Measurements from ENCODE around the gene ZNF385C. TPM values are rescaled to one million over a fixed set of nuclear protein-coding genes. Genes with fewer than 3 reads are reported as not detected.

Gene ZNF385C
- total and polyA plus RNA-seq, 2 donors (not counting 1 experiment from before 2014, with no cell fraction given) = under 0.01 to 0.03 TPM

GRCh38 chr17:42098730-42099399 is 592 bp upstream of the ZNF385C start:
- Histone ChIP-seq H3K27ac (ENCODE audit: insufficient read depth, low read length) (no peak overlapping the region), H2AFZ (ENCODE audit: low read length) (no peak overlapping the region), H3K4me3 (replicated peaks in 1 of 4; ENCODE audit: control extremely low read depth in 1 of 4, insufficient read depth in 1 of 4, low read depth in 3 of 4, low read length in 4 of 4) (no peak overlapping the region), H3K9ac (ENCODE audit: insufficient read depth, low read length) (no peak overlapping the region), H3K36me3 (ENCODE audit: control insufficient read depth, insufficient read depth, low read length) (no peaks in the 10 kb centered on the region), H3K4me2 (ENCODE audit: extremely low read depth, insufficient read depth, low read length) (no peak overlapping the region), H3K79me2 (ENCODE audit: control insufficient read depth, insufficient read depth, low read length) (no peaks in the 10 kb centered on the region), H4K20me1 (ENCODE audit: control insufficient read depth, extremely low read depth, insufficient read depth, low read length) (no peaks in the 10 kb centered on the region), H3K9me3 (ENCODE audit: control insufficient read depth, insufficient read depth, low read depth, low read length) (no peaks in the 10 kb centered on the region), H3K27me3 (ENCODE audit: control insufficient read depth, insufficient read depth, low read length) (peaks cover 24% of the 10 kb centered on the region), H3K4me1 (ENCODE audit: control insufficient read depth, extremely low read depth, insufficient read depth, low read length) (no peaks in the 10 kb centered on the region)
- DNase-seq (ENCODE audit: low read depth in 2 of 2) = no peak
- TF ChIP-seq EZH2 (IDR thresholded peaks at IDR 0.05; ENCODE audit: low read length, missing control alignments) (no peak), CTCF (conservative IDR thresholded peaks at IDR 0.05 in 1 of 2, IDR thresholded peaks at IDR 0.05 in 1 of 2; ENCODE audit: low read depth in 1 of 2, low read length in 2 of 2) (no peak)

- Histone ChIP-seq H3K9ac (ENCODE audit: insufficient read depth, low read length) (no peak overlapping the region), H3K4me2 (ENCODE audit: extremely low read depth, insufficient read depth, low read length) (no peak overlapping the region), H3K9me3 (ENCODE audit: control insufficient read depth, insufficient read depth, low read depth, low read length) (no peaks in the 10 kb centered on the region), H3K36me3 (ENCODE audit: control insufficient read depth, insufficient read depth, low read length) (no peaks in the 10 kb centered on the region), H3K4me1 (ENCODE audit: control insufficient read depth, extremely low read depth, insufficient read depth, low read length) (no peaks in the 10 kb centered on the region), H4K20me1 (ENCODE audit: control insufficient read depth, extremely low read depth, insufficient read depth, low read length) (no peaks in the 10 kb centered on the region), H3K79me2 (ENCODE audit: control insufficient read depth, insufficient read depth, low read length) (no peaks in the 10 kb centered on the region), H2AFZ (ENCODE audit: low read length) (no peak overlapping the region), H3K4me3 (replicated peaks in 1 of 4; ENCODE audit: control extremely low read depth in 1 of 4, insufficient read depth in 1 of 4, low read depth in 3 of 4, low read length in 4 of 4) (no peak overlapping the region), H3K27ac (ENCODE audit: insufficient read depth, low read length) (no peak overlapping the region), H3K27me3 (ENCODE audit: control insufficient read depth, insufficient read depth, low read length) (peaks cover 24% of the 10 kb centered on the region)
- TF ChIP-seq EZH2 (IDR thresholded peaks at IDR 0.05; ENCODE audit: low read length, missing control alignments) = no peak
- no peak for TF ChIP-seq CTCF (conservative IDR thresholded peaks at IDR 0.05 in 1 of 2, IDR thresholded peaks at IDR 0.05 in 1 of 2; ENCODE audit: low read depth in 1 of 2, low read length in 2 of 2)
- DNase-seq (ENCODE audit: low read depth in 2 of 2) = no peak
Observed at GRCh38 chr17:42096360-42097111, 1.7 kb downstream of the ZNF385C start.

GRCh38 chr17:42094375-42095069 is 3.8 kb downstream of the ZNF385C start:
- Histone ChIP-seq H2AFZ (ENCODE audit: low read length) (no peak overlapping the region), H3K27ac (ENCODE audit: insufficient read depth, low read length) (no peak overlapping the region), H3K9ac (ENCODE audit: insufficient read depth, low read length) (no peak overlapping the region), H3K36me3 (ENCODE audit: control insufficient read depth, insufficient read depth, low read length) (no peaks in the 10 kb centered on the region), H3K27me3 (ENCODE audit: control insufficient read depth, insufficient read depth, low read length) (peaks cover 27% of the 10 kb centered on the region), H3K4me3 (replicated peaks in 1 of 4; ENCODE audit: control extremely low read depth in 1 of 4, insufficient read depth in 1 of 4, low read depth in 3 of 4, low read length in 4 of 4) (no peak overlapping the region), H3K9me3 (ENCODE audit: control insufficient read depth, insufficient read depth, low read depth, low read length) (no peaks in the 10 kb centered on the region), H4K20me1 (ENCODE audit: control insufficient read depth, extremely low read depth, insufficient read depth, low read length) (no peaks in the 10 kb centered on the region), H3K4me1 (ENCODE audit: control insufficient read depth, extremely low read depth, insufficient read depth, low read length) (no peaks in the 10 kb centered on the region), H3K4me2 (ENCODE audit: extremely low read depth, insufficient read depth, low read length) (no peak overlapping the region), H3K79me2 (ENCODE audit: control insufficient read depth, insufficient read depth, low read length) (no peaks in the 10 kb centered on the region)
- TF ChIP-seq EZH2 (IDR thresholded peaks at IDR 0.05; ENCODE audit: low read length, missing control alignments) (no peak), CTCF (conservative IDR thresholded peaks at IDR 0.05 in 1 of 2, IDR thresholded peaks at IDR 0.05 in 1 of 2; ENCODE audit: low read depth in 1 of 2, low read length in 2 of 2) (no peak)
- DNase-seq (ENCODE audit: low read depth in 2 of 2) = no peak
